MCF 10A (cell line): ENCODE measurements around the gene TLCD5. TPM values are rescaled to one million over a fixed set of nuclear protein-coding genes. Genes with fewer than 3 reads are reported as not detected.

Experiments used
- BruUV-seq: library from RNA; stranded (reverse); fragments of 400-500 nt; replicated peaks from 2 replicates; lab custom pipeline; 2021; lab: Mats Ljungman, UMichigan
- CTCF ChIA-PET: fragments of 300-600 bp; sonication (Branson Sonifier 250); formaldehyde crosslinking; extraction: SDS; loops from one replicate; lab custom pipeline; 2021; ENCODE audit warnings: antibody characterized with exemption, inconsistent platforms; lab: Yijun Ruan, JAX
- POLR2A ChIA-PET: fragments of 300-600, 350-650 bp; sonication (Branson Sonifier 250); formaldehyde crosslinking; extraction: SDS; loops from one replicate; lab custom pipeline; 2020; ENCODE audit warnings: antibody characterized with exemption, inconsistent platforms; lab: Yijun Ruan, JAX
- DNase-seq: peaks from one replicate; pipeline ENCODE4 v3.0.0-alpha.2; 2018; ENCODE audit not compliant: unreplicated experiment
- H3K27ac Mint-ChIP-seq: one replicate; pipeline ENCODE4 v1.8.0; 2022; ENCODE audit warnings: mild to moderate bottlenecking, low read depth, mixed read lengths; ENCODE audit not compliant: unreplicated experiment
- H3K27me3 Mint-ChIP-seq: one replicate; pipeline ENCODE4 v1.8.0; 2022; ENCODE audit warnings: mixed read lengths; ENCODE audit not compliant: insufficient read depth, unreplicated experiment
- H3K36me3 Mint-ChIP-seq: one replicate; pipeline ENCODE4 v1.8.0; 2022; ENCODE audit warnings: mild to moderate bottlenecking, moderate library complexity, mixed read lengths; ENCODE audit not compliant: insufficient read depth, unreplicated experiment
- H3K4me1 Mint-ChIP-seq: one replicate; pipeline ENCODE4 v1.8.0; 2022; ENCODE audit warnings: mixed read lengths; ENCODE audit not compliant: insufficient read depth, unreplicated experiment
- H3K4me3 Mint-ChIP-seq: one replicate; pipeline ENCODE4 v1.8.0; 2022; ENCODE audit warnings: mild to moderate bottlenecking, moderate library complexity, mixed read lengths; ENCODE audit not compliant: unreplicated experiment
- H3K9me3 Mint-ChIP-seq: one replicate; pipeline ENCODE4 v1.8.0; 2022; ENCODE audit warnings: mixed read lengths; ENCODE audit not compliant: unreplicated experiment
- intact Hi-C: fragments of 100-400 bp; cut with micrococcal nuclease; formaldehyde crosslinking; loops from 2 replicates; pipeline ENCODE4 v1.14.1; 2022
- total RNA-seq: library from RNA; stranded (reverse); gene quantifications from 2 replicates; pipeline ENCODE4 v1.2.3, GENCODE V29; 2022
- TF ChIP-seq, protein P1 (sequence below): fragments of 200-600 bp; IDR thresholded peaks from one replicate; pipeline ENCODE4 v1.8.0; 2022; ENCODE audit warnings: antibody characterized with exemption, mild to moderate bottlenecking; ENCODE audit not compliant: unreplicated experiment

Gene TLCD5
- total RNA-seq, 1 experiment from 2014 or later = 9.6 TPM

DNA sequence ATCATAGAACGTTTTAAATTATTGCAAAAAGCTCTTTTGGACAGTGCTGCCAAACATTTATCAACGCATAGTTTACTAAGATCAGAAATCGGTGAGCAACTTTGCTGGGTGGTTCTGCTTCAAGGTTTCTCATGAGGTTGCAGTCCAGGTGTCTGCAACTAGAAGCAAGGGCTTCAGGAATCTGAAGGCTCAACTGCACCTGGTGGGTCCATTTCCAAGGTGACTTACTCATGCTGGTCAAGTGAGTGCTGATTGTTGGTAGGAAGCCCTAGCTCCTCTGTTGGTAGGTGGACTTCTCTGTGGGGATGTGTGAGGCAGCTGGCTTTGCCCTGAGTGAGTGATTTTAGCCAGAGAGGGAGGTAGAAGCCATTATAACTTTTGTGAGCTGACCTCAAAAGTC lies 33.6 kb downstream of the TLCD5 start:
- TF ChIP-seq, protein P1, sequence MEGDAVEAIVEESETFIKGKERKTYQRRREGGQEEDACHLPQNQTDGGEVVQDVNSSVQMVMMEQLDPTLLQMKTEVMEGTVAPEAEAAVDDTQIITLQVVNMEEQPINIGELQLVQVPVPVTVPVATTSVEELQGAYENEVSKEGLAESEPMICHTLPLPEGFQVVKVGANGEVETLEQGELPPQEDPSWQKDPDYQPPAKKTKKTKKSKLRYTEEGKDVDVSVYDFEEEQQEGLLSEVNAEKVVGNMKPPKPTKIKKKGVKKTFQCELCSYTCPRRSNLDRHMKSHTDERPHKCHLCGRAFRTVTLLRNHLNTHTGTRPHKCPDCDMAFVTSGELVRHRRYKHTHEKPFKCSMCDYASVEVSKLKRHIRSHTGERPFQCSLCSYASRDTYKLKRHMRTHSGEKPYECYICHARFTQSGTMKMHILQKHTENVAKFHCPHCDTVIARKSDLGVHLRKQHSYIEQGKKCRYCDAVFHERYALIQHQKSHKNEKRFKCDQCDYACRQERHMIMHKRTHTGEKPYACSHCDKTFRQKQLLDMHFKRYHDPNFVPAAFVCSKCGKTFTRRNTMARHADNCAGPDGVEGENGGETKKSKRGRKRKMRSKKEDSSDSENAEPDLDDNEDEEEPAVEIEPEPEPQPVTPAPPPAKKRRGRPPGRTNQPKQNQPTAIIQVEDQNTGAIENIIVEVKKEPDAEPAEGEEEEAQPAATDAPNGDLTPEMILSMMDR = no peak
- no peak for DNase-seq
- no peak overlapping the region for H3K4me3 Mint-ChIP-seq
- H3K36me3 Mint-ChIP-seq = peaks cover 5% of the 10 kb centered on the region
- H3K27ac Mint-ChIP-seq = no peak overlapping the region
- H3K9me3 Mint-ChIP-seq = no peaks in the 10 kb centered on the region
- no TSS peak for BruUV-seq
- CTCF ChIA-PET = no interaction called here
- H3K4me1 Mint-ChIP-seq = peaks cover 6% of the 10 kb centered on the region
- intact Hi-C loops = no loop called here
- POLR2A ChIA-PET = interaction anchor here (1.2 kb wide), 1 partner anchor 11 kb away, joined by 5 read pairs; no protein-coding TSS in a partner anchor
- no peaks in the 10 kb centered on the region for H3K27me3 Mint-ChIP-seq

DNA sequence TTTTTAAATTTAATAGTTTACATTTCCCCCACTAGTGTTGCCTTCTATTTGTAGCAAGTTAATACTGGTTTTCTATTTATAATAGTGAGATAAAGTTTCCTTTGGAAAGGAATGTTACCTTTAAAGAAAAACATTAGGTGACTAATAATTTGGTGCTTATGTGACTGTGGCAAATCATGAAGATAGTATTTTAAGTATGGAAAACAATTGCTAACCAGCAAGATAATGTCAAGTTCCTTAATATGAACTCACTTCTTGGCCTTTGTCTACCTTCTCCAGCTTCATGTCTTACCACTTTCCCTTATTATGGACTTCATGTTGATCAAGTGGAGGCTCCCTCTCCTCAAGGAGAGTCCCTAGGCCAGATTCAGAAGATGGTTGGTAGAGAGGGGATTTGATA lies 38.3 kb downstream of the TLCD5 start:
- no peaks in the 10 kb centered on the region for H3K4me1 Mint-ChIP-seq

DNA sequence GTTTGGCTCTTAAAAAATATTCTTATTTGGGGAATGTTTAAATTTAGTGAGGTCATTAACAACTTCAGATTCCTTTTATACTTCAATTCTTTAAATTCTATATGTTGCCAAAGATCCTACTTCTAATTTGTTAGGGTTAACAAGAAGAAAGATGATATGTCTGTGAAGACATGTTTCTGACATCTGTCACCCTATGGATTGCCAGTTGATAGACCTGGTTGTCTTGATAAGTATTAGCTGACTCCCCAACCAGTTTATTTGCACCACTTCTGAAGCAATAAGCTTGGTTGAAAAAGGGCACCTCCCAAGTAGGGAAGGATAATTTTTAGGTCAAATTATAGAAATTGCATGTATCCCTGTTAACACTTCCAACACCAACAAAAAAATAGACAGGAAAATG lies 40.4 kb downstream of the TLCD5 start:
- Mint-ChIP-seq H3K27ac (no peak overlapping the region), H3K9me3 (no peaks in the 10 kb centered on the region), H3K4me1 (no peaks in the 10 kb centered on the region), H3K27me3 (no peaks in the 10 kb centered on the region), H3K4me3 (no peak overlapping the region), H3K36me3 (no peaks in the 10 kb centered on the region)
- intact Hi-C loops = no loop called here
- DNase-seq = no peak
- TF ChIP-seq, protein P1 = no peak
- POLR2A ChIA-PET = no interaction called here
- no TSS peak for BruUV-seq
- CTCF ChIA-PET = interaction anchor here (0.5 to 0.6 kb wide), 2 partner anchors 207 to 1251 kb away, joined by 3 to 4 read pairs; no protein-coding TSS in a partner anchor

More for the DNA sequence above, 38.3 kb downstream of the TLCD5 start:
- DNase-seq = no peak
- Mint-ChIP-seq H3K27me3 (no peaks in the 10 kb centered on the region), H3K9me3 (no peaks in the 10 kb centered on the region), H3K4me3 (no peak overlapping the region), H3K27ac (no peak overlapping the region), H3K36me3 (peaks cover 5% of the 10 kb centered on the region)
- ChIA-PET CTCF (interaction anchor here (0.6 kb wide), 1 partner anchor 222 kb away, joined by 3 read pairs; no protein-coding TSS in a partner anchor), POLR2A (interaction anchor here (1.6 kb wide), 1 partner anchor 22 kb away, joined by 3 read pairs; no protein-coding TSS in a partner anchor)
- TF ChIP-seq, protein P1 = no peak
- BruUV-seq = no TSS peak
- intact Hi-C loops = no loop called here

DNA sequence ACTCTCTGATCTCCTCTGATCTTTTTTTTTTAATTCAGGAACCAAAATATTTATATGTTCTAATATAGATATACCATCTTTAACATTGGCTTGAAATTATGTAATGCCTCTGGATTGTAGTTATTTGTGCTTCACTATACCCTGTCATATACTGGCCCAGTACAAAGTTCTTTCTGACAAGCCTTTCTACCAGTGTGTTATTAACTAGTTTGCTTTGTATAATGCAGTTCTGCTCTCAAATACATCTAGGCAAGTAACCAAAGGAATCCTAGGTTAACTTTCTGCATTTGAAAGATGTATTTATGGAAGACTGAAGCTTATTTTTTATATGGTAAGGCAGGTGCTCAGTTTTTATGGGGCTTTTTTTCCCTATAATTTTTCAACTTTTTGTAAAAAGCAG lies 47.2 kb downstream of the TLCD5 start:
- intact Hi-C loops = no loop called here
- no peaks in the 10 kb centered on the region for H3K9me3 Mint-ChIP-seq
- TF ChIP-seq, protein P1 = no peak
- no peaks in the 10 kb centered on the region for H3K4me1 Mint-ChIP-seq
- DNase-seq = no peak
- CTCF ChIA-PET = no interaction called here
- POLR2A ChIA-PET = interaction anchor here (0.9 to 2.0 kb wide), 2 partner anchors 25 to 32 kb away, joined by 3 to 7 read pairs; no protein-coding TSS in a partner anchor
- no peaks in the 10 kb centered on the region for H3K27me3 Mint-ChIP-seq
- BruUV-seq = no TSS peak
- no peak overlapping the region for H3K27ac Mint-ChIP-seq
- H3K4me3 Mint-ChIP-seq = no peak overlapping the region
- no peaks in the 10 kb centered on the region for H3K36me3 Mint-ChIP-seq
